PFSK-1 (cell line): ENCODE results near the gene C1orf87.

Experiments used
- FOXP2 ChIP-seq: optimal IDR thresholded peaks from 2 replicates; pipeline ENCODE3; 2011; ENCODE audit warnings: borderline replicate concordance, control low read depth, inconsistent platforms; ENCODE audit not compliant: insufficient read depth; ENCODE audit errors: extremely low read length, extremely low read depth
- POLR2AphosphoS5 ChIP-seq: IDR thresholded peaks from 2 replicates; pipeline ENCODE4 v1.6.1; 2012; ENCODE audit warnings: low read depth, mild to moderate bottlenecking, control low read depth, low read length, moderate library complexity
- SIN3A ChIP-seq: IDR thresholded peaks from 2 replicates; pipeline ENCODE4 v1.6.1; 2012; ENCODE audit warnings: mild to moderate bottlenecking, low read length, moderate library complexity, borderline replicate concordance; ENCODE audit not compliant: insufficient read depth
- TAF1 ChIP-seq: IDR thresholded peaks from 2 replicates; pipeline ENCODE4 v1.6.1; 2012; ENCODE audit warnings: low read length, control low read depth, borderline replicate concordance; ENCODE audit not compliant: insufficient read depth
- TF ChIP-seq, protein P1 (sequence below), 2 experiments: IDR thresholded peaks; 2 replicates each; pipeline versions ENCODE4 v1.6.1 to v1.8.0; 2011 to 2012; ENCODE audit warnings: low read depth in 2 of 2, low read length in 2 of 2, control low read depth in 1 of 2, inconsistent platforms in 1 of 2, mild to moderate bottlenecking in 1 of 2, moderate library complexity in 1 of 2; ENCODE audit not compliant: insufficient read depth in 1 of 2

The C1orf87 gene

DNA sequence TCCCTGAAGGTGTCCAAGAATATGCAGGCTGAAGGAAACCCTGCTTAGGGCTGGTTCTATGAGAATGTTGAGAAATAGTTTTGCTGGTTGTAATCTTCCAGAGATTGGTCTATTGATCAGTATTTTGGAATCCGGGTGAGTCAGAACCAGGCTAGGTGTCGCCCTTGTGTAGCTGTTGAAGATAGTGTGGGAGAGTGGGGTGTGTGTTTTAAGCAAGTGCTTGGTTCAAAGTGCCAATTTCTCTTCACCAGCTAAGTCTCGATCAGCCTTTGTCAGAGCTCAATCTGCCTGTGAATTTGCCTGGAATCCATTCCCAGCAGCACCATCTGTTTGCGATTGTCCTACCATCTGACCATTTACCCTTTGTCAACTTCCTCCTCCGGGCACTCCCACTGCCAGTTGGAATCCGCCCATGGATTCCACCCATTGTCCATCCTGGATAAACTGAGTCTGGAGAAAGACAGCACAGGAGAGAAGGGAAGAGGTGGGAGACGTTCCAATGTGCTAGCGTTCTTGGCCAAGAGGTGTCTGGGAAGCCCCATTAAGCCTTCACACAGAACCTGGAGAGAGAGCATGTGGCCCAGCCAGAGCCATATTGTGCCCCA lies 87.6 kb downstream of the C1orf87 start:
- TF ChIP-seq FOXP2 (no peak), SIN3A (no peak), TAF1 (no peak), POLR2AphosphoS5 (no peak)
- TF ChIP-seq, protein P1, sequence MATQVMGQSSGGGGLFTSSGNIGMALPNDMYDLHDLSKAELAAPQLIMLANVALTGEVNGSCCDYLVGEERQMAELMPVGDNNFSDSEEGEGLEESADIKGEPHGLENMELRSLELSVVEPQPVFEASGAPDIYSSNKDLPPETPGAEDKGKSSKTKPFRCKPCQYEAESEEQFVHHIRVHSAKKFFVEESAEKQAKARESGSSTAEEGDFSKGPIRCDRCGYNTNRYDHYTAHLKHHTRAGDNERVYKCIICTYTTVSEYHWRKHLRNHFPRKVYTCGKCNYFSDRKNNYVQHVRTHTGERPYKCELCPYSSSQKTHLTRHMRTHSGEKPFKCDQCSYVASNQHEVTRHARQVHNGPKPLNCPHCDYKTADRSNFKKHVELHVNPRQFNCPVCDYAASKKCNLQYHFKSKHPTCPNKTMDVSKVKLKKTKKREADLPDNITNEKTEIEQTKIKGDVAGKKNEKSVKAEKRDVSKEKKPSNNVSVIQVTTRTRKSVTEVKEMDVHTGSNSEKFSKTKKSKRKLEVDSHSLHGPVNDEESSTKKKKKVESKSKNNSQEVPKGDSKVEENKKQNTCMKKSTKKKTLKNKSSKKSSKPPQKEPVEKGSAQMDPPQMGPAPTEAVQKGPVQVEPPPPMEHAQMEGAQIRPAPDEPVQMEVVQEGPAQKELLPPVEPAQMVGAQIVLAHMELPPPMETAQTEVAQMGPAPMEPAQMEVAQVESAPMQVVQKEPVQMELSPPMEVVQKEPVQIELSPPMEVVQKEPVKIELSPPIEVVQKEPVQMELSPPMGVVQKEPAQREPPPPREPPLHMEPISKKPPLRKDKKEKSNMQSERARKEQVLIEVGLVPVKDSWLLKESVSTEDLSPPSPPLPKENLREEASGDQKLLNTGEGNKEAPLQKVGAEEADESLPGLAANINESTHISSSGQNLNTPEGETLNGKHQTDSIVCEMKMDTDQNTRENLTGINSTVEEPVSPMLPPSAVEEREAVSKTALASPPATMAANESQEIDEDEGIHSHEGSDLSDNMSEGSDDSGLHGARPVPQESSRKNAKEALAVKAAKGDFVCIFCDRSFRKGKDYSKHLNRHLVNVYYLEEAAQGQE (IDR thresholded peaks at IDR 0.05; ENCODE audit: insufficient read depth in 1 of 2, low read depth in 2 of 2, low read length in 2 of 2): no peak

DNA sequence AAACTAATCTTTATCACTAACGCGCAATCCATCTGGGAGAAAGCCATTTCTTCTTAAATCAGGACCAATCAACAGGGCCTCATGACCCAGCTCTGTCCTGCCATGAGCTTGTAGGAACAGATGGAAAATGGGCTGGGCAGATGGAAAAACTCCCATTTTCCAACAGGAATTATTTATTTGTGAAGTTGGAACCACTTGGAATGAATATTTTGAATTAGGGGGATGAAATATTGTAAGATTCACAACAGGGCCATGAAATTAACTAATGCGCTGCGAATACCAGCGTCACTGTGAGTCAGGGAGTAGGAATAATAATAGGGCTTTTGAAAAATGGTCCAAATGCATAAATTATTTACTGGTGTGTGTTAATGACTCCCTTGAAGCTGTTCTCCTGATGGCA lies 93.9 kb downstream of the C1orf87 start:
- TF ChIP-seq, protein P1 (IDR thresholded peaks at IDR 0.05; ENCODE audit: insufficient read depth in 1 of 2, low read depth in 2 of 2, low read length in 2 of 2): no peak
- TF ChIP-seq TAF1 (no peak), FOXP2 (no peak), SIN3A (no peak), POLR2AphosphoS5 (no peak)

DNA sequence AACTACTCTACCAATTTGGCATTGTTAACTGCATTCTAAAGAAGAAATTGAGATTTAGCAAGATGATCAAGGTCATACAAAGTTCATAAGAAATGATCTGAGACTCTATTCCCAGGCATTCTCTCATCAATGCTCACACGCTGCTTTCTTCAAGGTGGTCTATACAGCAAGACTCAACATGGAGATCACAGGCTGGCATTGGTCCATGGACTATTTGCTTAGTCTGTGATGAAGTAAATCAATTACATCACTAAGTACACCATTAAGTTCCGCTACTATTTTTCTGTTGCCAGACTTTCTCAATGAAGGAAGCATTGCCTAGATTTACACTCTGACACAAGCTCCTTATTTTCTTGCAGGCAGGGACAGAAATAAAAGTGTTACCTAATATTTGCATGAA lies 95.1 kb downstream of the C1orf87 start:
- TF ChIP-seq TAF1 (no peak), FOXP2 (no peak), POLR2AphosphoS5 (no peak), SIN3A (no peak)
- TF ChIP-seq, protein P1 (IDR thresholded peaks at IDR 0.05; ENCODE audit: insufficient read depth in 1 of 2, low read depth in 2 of 2, low read length in 2 of 2): no peak

DNA sequence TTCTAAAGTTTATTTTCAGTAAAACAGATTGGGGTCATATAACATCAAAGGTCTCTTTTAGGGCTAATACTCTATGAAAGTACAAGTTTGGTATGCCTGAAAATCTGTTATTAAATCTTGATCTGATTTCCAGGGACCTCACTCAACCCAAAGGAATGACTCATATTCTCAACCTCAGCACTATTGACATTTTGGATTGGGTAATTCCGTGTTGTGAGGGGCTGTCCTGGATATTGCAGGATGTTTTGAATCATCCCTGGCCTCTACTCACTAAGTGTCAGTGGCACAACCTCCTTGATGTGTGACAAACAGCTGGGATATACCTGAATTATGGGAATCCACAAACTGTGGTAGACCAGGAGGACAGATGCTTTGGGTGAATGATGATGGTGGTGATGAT lies 95.5 kb downstream of the C1orf87 start:
- no peak for TF ChIP-seq SIN3A
- TF ChIP-seq FOXP2: no peak
- TF ChIP-seq, protein P1 (IDR thresholded peaks at IDR 0.05; ENCODE audit: insufficient read depth in 1 of 2, low read depth in 2 of 2, low read length in 2 of 2): no peak
- no peak for TF ChIP-seq POLR2AphosphoS5
- TF ChIP-seq TAF1: no peak

DNA sequence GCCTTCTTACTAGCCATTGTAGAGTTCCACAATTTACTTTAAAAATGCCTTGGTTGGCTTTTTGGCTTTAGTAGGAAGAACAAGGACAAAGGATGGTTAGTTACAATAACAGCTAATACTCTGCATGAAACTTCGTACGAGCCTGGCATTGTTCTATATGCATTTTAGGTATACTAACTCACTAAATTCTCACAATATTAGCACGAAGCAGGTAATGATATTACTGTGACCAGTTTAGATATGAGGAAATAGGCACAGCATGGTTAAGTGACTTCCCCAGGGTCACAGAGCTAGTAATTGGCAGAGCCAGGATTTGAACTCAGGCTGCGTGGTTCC lies 96.5 kb downstream of the C1orf87 start:
- TF ChIP-seq TAF1 (no peak), FOXP2 (no peak), SIN3A (no peak), POLR2AphosphoS5 (no peak)
- TF ChIP-seq, protein P1 (IDR thresholded peaks at IDR 0.05; ENCODE audit: insufficient read depth in 1 of 2, low read depth in 2 of 2, low read length in 2 of 2): no peak
